SK-N-SH treated with all-trans-retinoic acid at 6 μM for 48 hours (cell line): Measurements from ENCODE around the gene SLC25A39.

Source experiments
- ATAC-seq: fragments of 200-7000 bp; cut with Tn5 transposase; 3 replicates; pipeline ENCODE4 v1.9.1; 2020; ENCODE audit warnings: mild to moderate bottlenecking, moderate library complexity
- ARNTL ChIP-seq: fragments of 450-650 bp; formaldehyde crosslinking; IDR thresholded peaks from 2 replicates; pipeline ENCODE4 v1.5.0; 2020; ENCODE audit warnings: low read depth, mild to moderate bottlenecking, moderate library complexity, borderline replicate concordance
- CSDC2 ChIP-seq: fragments of 250-450 bp; sonication (Bioruptor Pico); IDR thresholded peaks from 2 replicates; pipeline ENCODE4 v1.5.0; 2020; ENCODE audit warnings: mild to moderate bottlenecking, moderate library complexity
- ESRRG ChIP-seq: fragments of 250-450 bp; sonication (Bioruptor Pico); IDR thresholded peaks from 2 replicates; pipeline ENCODE4 v1.6.1; 2021; ENCODE audit warnings: mild to moderate bottlenecking
- ISL1 ChIP-seq: fragments of 250-450 bp; sonication (Bioruptor Pico); IDR thresholded peaks from 2 replicates; pipeline ENCODE4 v2.1.2; 2022; ENCODE audit warnings: mild to moderate bottlenecking, moderate library complexity
- OSR1 ChIP-seq: fragments of 250-450 bp; sonication (Bioruptor Pico); IDR thresholded peaks from 2 replicates; pipeline ENCODE4 v1.8.0; 2022; ENCODE audit warnings: moderate library complexity, mild to moderate bottlenecking, inconsistent platforms
- RARB ChIP-seq: fragments of 250-450 bp; sonication (Bioruptor Pico); IDR thresholded peaks from 2 replicates; pipeline ENCODE4 v1.8.0; 2021; ENCODE audit warnings: mild to moderate bottlenecking, moderate library complexity
- TOX ChIP-seq: fragments of 250-450 bp; sonication (Bioruptor Pico); IDR thresholded peaks from 2 replicates; pipeline ENCODE4 v1.8.0; 2021; ENCODE audit warnings: mild to moderate bottlenecking, moderate library complexity, borderline replicate concordance
- ZC3H10 ChIP-seq: fragments of 250-450 bp; sonication (Bioruptor Pico); IDR thresholded peaks from 2 replicates; pipeline ENCODE4 v1.5.1; 2021; ENCODE audit warnings: mild to moderate bottlenecking, moderate library complexity
- ZFP30 ChIP-seq: fragments of 450-650 bp; formaldehyde crosslinking; IDR thresholded peaks from 2 replicates; pipeline ENCODE4 v1.5.0; 2022; ENCODE audit warnings: mild to moderate bottlenecking, moderate library complexity
- ZNF565 ChIP-seq: fragments of 450-650 bp; formaldehyde crosslinking; conservative IDR thresholded peaks from 2 replicates; pipeline ENCODE4 v1.5.0; 2020; ENCODE audit warnings: low read depth, mild to moderate bottlenecking, moderate library complexity
- ZNF70 ChIP-seq: fragments of 450-650 bp; formaldehyde crosslinking; IDR thresholded peaks from 2 replicates; pipeline ENCODE4 v1.5.0; 2020; ENCODE audit warnings: mild to moderate bottlenecking, moderate library complexity
- ZNF8 ChIP-seq: fragments of 450-650 bp; formaldehyde crosslinking; IDR thresholded peaks from 2 replicates; pipeline ENCODE4 v1.5.0; 2020; ENCODE audit warnings: mild to moderate bottlenecking, moderate library complexity
- TF ChIP-seq, protein P1 (sequence below): fragments of 250-450 bp; sonication (Bioruptor Pico); IDR thresholded peaks from 2 replicates; pipeline ENCODE4 v1.5.1; 2021; ENCODE audit warnings: mild to moderate bottlenecking, moderate library complexity
- TF ChIP-seq, protein P2 (sequence below): fragments of 250-450 bp; sonication (Bioruptor Pico); IDR thresholded peaks from 2 replicates; pipeline ENCODE4 v1.5.1; 2020; ENCODE audit warnings: low read depth, mild to moderate bottlenecking, moderate library complexity
- TF ChIP-seq, protein P3 (sequence below): fragments of 250-450 bp; sonication (Bioruptor Pico); IDR thresholded peaks from 2 replicates; pipeline ENCODE4 v1.8.0; 2020; ENCODE audit warnings: mild to moderate bottlenecking, moderate library complexity, borderline replicate concordance
- TF ChIP-seq, protein P4 (sequence below): fragments of 250-450 bp; sonication (Bioruptor Pico); IDR thresholded peaks from 2 replicates; pipeline ENCODE4 v1.8.0; 2021; ENCODE audit warnings: low read depth, mild to moderate bottlenecking, moderate library complexity, borderline replicate concordance

Gene SLC25A39

DNA sequence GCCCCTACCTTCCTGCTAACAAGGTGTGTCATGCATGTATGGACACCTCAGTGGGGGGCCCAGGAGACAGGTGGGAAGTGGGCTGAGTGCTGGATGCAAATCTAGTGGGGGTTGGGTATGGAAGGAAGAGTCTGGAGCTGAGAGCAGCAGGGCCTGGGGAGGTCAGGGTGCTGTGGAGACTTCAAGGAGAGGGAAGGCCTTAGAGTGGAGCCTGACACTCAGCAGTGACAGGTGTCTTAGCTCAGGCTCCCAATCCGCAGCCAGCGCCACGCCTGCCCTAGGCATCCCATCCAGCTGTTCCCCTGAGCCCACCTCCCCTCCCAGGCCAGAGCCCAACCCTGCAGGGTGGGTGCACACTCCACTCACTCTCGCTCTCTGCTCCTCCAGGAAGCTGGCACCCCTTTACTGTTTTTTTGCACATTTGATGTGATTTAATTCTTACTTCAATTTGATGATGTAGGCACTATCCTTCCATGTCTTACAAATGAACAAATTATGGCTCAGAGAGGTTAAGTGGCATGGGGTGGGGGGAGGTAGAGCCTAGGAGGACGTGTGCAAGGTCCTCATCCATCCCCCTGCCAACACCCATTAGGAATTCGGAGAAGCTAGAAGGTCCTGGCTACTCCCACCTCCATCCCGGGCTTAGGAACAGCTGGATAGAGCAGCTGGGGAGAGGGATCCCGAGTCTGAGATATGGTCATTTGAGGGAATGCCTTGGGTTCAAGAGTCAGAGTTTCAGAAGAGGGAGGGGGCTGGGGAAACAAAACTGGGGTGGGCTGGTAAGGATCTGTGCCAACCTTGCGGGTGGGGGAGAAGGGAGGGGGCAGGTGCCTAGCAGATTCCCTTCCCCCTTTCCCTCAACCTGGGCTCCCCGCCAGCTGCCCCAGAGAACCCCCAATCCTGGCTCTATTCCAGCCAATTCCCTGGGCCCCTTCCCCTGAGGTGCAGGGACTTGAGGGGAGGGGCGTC, 37.0 kb upstream of the SLC25A39 start:
- ATAC-seq = no peak
- TF ChIP-seq CSDC2 (CRISPR knock-in tag) (no peak), ZNF565 (no peak), ARNTL (no peak), ESRRG (no peak), RARB (CRISPR knock-in tag) (no peak), ZNF8 (CRISPR knock-in tag) (no peak), ZNF70 (no peak), ZFP30 (CRISPR knock-in tag) (no peak)

DNA sequence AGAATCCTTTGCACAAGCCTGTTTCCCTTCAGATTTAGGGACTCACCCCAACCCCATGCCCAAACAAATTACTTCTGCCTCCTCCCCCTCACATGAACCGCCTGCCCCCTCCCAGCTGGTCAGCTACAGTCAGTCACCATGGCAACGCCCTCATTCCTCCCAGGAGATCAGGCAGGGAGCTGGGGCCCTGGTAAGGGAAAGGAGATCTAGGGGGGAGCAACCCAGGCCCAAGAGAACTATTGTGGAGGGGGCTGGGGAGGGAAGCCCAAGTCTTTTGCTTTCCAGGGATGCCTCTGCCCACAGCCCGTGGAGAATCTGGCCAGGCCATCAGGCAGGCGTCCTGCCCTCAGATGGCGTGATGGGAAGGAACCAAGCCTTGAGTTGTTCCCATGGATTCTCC, 36.2 kb upstream of the SLC25A39 start:
- ATAC-seq = no peak
- TF ChIP-seq ZNF8 (CRISPR knock-in tag) (no peak), TOX (CRISPR knock-in tag) (no peak), ESRRG (no peak), CSDC2 (CRISPR knock-in tag) (no peak), RARB (CRISPR knock-in tag) (no peak)
- TF ChIP-seq, protein P1, sequence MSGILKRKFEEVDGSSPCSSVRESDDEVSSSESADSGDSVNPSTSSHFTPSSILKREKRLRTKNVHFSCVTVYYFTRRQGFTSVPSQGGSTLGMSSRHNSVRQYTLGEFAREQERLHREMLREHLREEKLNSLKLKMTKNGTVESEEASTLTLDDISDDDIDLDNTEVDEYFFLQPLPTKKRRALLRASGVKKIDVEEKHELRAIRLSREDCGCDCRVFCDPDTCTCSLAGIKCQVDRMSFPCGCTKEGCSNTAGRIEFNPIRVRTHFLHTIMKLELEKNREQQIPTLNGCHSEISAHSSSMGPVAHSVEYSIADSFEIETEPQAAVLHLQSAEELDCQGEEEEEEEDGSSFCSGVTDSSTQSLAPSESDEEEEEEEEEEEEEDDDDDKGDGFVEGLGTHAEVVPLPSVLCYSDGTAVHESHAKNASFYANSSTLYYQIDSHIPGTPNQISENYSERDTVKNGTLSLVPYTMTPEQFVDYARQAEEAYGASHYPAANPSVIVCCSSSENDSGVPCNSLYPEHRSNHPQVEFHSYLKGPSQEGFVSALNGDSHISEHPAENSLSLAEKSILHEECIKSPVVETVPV = no peak
- TF ChIP-seq, protein P2, sequence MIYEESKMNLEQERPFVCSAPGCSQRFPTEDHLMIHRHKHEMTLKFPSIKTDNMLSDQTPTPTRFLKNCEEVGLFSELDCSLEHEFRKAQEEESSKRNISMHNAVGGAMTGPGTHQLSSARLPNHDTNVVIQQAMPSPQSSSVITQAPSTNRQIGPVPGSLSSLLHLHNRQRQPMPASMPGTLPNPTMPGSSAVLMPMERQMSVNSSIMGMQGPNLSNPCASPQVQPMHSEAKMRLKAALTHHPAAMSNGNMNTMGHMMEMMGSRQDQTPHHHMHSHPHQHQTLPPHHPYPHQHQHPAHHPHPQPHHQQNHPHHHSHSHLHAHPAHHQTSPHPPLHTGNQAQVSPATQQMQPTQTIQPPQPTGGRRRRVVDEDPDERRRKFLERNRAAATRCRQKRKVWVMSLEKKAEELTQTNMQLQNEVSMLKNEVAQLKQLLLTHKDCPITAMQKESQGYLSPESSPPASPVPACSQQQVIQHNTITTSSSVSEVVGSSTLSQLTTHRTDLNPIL (CRISPR knock-in tag) = no peak

DNA sequence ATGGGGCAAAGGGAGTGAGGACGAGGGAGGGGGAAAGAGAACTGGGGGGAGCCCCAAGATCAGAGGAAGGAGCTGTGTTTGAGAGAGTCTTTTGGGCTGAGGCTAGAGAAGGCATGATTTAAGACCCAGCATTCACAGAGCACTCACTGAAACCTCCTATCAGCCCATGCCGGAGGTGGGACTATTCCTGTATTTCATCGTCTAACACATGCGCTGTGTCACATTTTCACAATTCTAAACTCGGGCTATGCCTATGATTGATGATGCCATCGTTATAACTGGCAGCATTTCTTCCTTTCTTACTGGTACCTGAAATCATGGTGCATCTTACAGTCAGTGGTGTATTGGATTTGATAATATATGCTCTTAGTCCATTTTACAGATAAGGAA, 35.5 kb upstream of the SLC25A39 start:
- ATAC-seq = no peak
- TF ChIP-seq ARNTL (no peak), ISL1 (CRISPR knock-in tag) (no peak)
- TF ChIP-seq, all 23 proteins: peak for 0

DNA sequence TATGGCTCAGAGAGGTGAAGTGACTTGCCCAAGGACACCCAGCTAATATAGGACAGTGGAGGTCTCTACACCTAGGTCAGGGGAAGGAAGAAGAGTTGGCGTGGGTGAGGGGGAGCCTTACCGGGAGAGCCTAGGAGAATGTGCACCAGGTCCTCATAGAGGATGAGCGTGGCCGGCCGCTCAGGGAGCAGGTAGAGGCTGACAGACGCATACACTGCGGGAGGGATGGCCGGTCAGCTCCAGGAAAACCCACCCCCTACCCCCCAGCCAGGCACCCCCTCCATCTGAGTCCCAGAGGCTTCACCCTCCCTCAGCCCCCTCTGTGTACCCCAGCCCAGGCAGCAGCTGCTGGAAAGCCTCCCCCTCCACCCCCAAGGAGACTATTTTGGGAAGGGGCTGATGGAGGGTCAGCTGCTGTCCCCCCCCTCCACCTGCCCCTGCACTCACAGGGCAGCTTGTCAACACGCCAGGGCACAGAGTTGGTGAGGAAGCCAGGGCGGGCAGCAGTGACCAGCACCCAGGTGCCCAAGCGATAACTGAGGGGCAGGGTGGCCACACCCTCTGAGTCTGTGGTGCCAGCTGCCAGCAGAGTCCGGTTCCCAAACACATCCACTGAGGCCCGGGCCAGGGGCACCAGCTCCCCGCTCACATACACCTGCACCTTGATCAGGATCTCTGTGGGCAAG, 35.0 kb upstream of the SLC25A39 start:
- no peak for TF ChIP-seq OSR1 (CRISPR knock-in tag)
- TF ChIP-seq, protein P3, sequence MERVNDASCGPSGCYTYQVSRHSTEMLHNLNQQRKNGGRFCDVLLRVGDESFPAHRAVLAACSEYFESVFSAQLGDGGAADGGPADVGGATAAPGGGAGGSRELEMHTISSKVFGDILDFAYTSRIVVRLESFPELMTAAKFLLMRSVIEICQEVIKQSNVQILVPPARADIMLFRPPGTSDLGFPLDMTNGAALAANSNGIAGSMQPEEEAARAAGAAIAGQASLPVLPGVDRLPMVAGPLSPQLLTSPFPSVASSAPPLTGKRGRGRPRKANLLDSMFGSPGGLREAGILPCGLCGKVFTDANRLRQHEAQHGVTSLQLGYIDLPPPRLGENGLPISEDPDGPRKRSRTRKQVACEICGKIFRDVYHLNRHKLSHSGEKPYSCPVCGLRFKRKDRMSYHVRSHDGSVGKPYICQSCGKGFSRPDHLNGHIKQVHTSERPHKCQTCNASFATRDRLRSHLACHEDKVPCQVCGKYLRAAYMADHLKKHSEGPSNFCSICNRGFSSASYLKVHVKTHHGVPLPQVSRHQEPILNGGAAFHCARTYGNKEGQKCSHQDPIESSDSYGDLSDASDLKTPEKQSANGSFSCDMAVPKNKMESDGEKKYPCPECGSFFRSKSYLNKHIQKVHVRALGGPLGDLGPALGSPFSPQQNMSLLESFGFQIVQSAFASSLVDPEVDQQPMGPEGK = no peak
- no peak for TF ChIP-seq ZNF565
- no peak for TF ChIP-seq ZNF8 (CRISPR knock-in tag)
- no peak for TF ChIP-seq ISL1 (CRISPR knock-in tag)
- TF ChIP-seq, protein P1 = no peak
- TF ChIP-seq CSDC2 (CRISPR knock-in tag) = no peak
- TF ChIP-seq ZC3H10 (CRISPR knock-in tag) = no peak
- TF ChIP-seq, protein P2 (CRISPR knock-in tag) = no peak
- no peak for ATAC-seq

DNA sequence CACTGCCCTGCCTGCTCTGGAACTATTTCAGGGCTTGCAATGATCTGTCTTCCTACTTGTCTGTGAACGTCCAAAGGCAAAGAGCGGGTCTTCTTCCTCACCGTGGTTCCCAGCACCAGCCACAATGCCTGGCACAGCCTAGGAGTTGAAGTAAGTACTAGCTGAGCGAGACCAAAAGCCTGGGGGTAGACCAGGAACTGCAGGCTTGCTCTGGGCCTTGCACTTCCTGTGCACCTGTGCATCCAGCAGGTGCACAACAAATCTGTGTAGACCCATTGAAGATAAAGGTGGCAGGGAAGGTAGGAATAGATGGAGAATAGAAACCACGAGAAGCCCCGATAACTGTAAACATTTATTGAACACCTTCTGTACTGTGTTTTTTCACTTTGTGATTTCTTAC, 34.4 kb upstream of the SLC25A39 start:
- TF ChIP-seq ZNF565 = no peak
- TF ChIP-seq, protein P4, sequence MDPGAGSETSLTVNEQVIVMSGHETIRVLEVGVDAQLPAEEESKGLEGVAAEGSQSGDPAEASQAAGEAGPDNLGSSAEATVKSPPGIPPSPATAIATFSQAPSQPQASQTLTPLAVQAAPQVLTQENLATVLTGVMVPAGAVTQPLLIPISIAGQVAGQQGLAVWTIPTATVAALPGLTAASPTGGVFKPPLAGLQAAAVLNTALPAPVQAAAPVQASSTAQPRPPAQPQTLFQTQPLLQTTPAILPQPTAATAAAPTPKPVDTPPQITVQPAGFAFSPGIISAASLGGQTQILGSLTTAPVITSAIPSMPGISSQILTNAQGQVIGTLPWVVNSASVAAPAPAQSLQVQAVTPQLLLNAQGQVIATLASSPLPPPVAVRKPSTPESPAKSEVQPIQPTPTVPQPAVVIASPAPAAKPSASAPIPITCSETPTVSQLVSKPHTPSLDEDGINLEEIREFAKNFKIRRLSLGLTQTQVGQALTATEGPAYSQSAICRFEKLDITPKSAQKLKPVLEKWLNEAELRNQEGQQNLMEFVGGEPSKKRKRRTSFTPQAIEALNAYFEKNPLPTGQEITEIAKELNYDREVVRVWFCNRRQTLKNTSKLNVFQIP (CRISPR knock-in tag) = no peak
- no peak for ATAC-seq
